ENCODE data around the gene TRAFD1. TPM values are rescaled to one million over a fixed set of nuclear protein-coding genes. Genes with fewer than 3 reads are reported as not detected.
"Not testable (repeated sequence)": the region's sequence is repeated elsewhere in the genome, so short reads cannot be mapped to it uniquely, and the experiment has no call there.

The TRAFD1 gene
- total RNA-seq, 1 experiment from 2014 or later = 13.5 TPM

GRCh38 chr12:112158461-112159145 is 33.2 kb downstream of the TRAFD1 start:
- DNase-seq (ENCODE audit: low spot score) = not testable (repeated sequence)

- no peak for DNase-seq (ENCODE audit: low spot score)
Observed at GRCh38 chr12:112159146-112159541, 33.8 kb downstream of the TRAFD1 start.

GRCh38 chr12:112160611-112161010 is 35.3 kb downstream of the TRAFD1 start:
- DNase-seq (ENCODE audit: low spot score) = no peak

- DNase-seq (ENCODE audit: low spot score) = no peak
Observed at GRCh38 chr12:112161711-112162110, 36.4 kb downstream of the TRAFD1 start.

GRCh38 chr12:112162241-112162790 is 37.0 kb downstream of the TRAFD1 start:
- DNase-seq (ENCODE audit: low spot score) = no peak

GRCh38 chr12:112163056-112163455 is 37.7 kb downstream of the TRAFD1 start:
- no peak for DNase-seq (ENCODE audit: low spot score)

GRCh38 chr12:112163471-112163991 is 38.2 kb downstream of the TRAFD1 start:
- no peak for DNase-seq (ENCODE audit: low spot score)

GRCh38 chr12:112164011-112164660 is 38.8 kb downstream of the TRAFD1 start:
- DNase-seq (ENCODE audit: low spot score) = no peak

GRCh38 chr12:112165624-112166023 is 40.3 kb downstream of the TRAFD1 start:
- DNase-seq (ENCODE audit: low spot score) = no peak

- no peak for DNase-seq (ENCODE audit: low spot score)
Observed at GRCh38 chr12:112166051-112167015, 41.0 kb downstream of the TRAFD1 start.

- DNase-seq (ENCODE audit: low spot score) = no peak
Observed at GRCh38 chr12:112167031-112167461, 41.7 kb downstream of the TRAFD1 start.

- no peak for DNase-seq (ENCODE audit: low spot score)
Observed at GRCh38 chr12:112167718-112168525, 42.6 kb downstream of the TRAFD1 start.

GRCh38 chr12:112168561-112168971 is 43.2 kb downstream of the TRAFD1 start:
- DNase-seq (ENCODE audit: low spot score) = no peak

GRCh38 chr12:112169161-112169872 is 44.0 kb downstream of the TRAFD1 start:
- DNase-seq (ENCODE audit: low spot score) = no peak

GRCh38 chr12:112169966-112170365 is 44.6 kb downstream of the TRAFD1 start:
- no peak for DNase-seq (ENCODE audit: low spot score)

GRCh38 chr12:112170376-112170775 is 45.0 kb downstream of the TRAFD1 start:
- no peak for DNase-seq (ENCODE audit: low spot score)

GRCh38 chr12:112170971-112171596 is 45.7 kb downstream of the TRAFD1 start:
- no peak for DNase-seq (ENCODE audit: low spot score)

- no peak for DNase-seq (ENCODE audit: low spot score)
Observed at GRCh38 chr12:112172556-112173324, 47.4 kb downstream of the TRAFD1 start.
